HCT116 (cell line): ENCODE results near the gene BIRC6.

ENCODE experiments used
- EZH2 ChIP-seq: fragments of 200-600 bp; sonication (generic); IDR thresholded peaks from 2 replicates; pipeline ENCODE4 v1.6.1; 2017; ENCODE audit warnings: antibody characterized with exemption, mixed run types
- EZH2phosphoT487 ChIP-seq: fragments of 200-600 bp; IDR thresholded peaks from 2 replicates; pipeline ENCODE4 v1.6.1; 2018; ENCODE audit warnings: antibody characterized with exemption, borderline replicate concordance
- JUND ChIP-seq: IDR thresholded peaks from 2 replicates; pipeline ENCODE4 v1.6.1; 2012
- POLR2A ChIP-seq: IDR thresholded peaks from 2 replicates; pipeline ENCODE4 v1.7.0; 2011; ENCODE audit warnings: borderline replicate concordance; ENCODE audit not compliant: insufficient read depth, insufficient read length; ENCODE audit errors: extremely low read depth
- POLR2AphosphoS5 ChIP-seq: IDR thresholded peaks from 2 replicates; pipeline ENCODE4 v1.6.1; 2011; ENCODE audit warnings: mild to moderate bottlenecking, low read depth, low read length, moderate library complexity
- SRF ChIP-seq: IDR thresholded peaks from 2 replicates; pipeline ENCODE4 v1.6.1; 2012; ENCODE audit warnings: low read depth
- ZNF274 ChIP-seq: fragments of 200-500 bp; sonication (Bioruptor generic); IDR thresholded peaks from 2 replicates; pipeline ENCODE4 v1.6.1; 2014; ENCODE audit warnings: mild to moderate bottlenecking, low read depth, low read length, inconsistent platforms
- TF ChIP-seq, protein P1 (sequence below), 3 experiments: fragments of 200-600 bp in 1 of 3; sonication (generic) in 1 of 3; IDR thresholded peaks in 2 of 3; conservative IDR thresholded peaks in 1 of 3; 2 replicates each; pipeline ENCODE4 v1.5.1; 2012 to 2017; ENCODE audit warnings: low read depth in 2 of 3, low read length in 2 of 3, antibody characterized with exemption in 1 of 3, borderline replicate concordance in 1 of 3, control low read depth in 1 of 3, mild to moderate bottlenecking in 1 of 3, mixed read lengths in 1 of 3, mixed run types in 1 of 3, moderate library complexity in 1 of 3; ENCODE audit not compliant: insufficient read depth in 1 of 3
- TF ChIP-seq, protein P2 (sequence below): IDR thresholded peaks from 2 replicates; pipeline ENCODE4 v1.6.1; 2012; ENCODE audit warnings: low read depth
- TF ChIP-seq, protein P3 (sequence below): IDR thresholded peaks from 2 replicates; pipeline ENCODE4 v1.6.1; 2012
- TF ChIP-seq, protein P4 (sequence below): IDR thresholded peaks from 2 replicates; pipeline ENCODE4 v1.6.1; 2012

- TF ChIP-seq ZNF274 (no peak), POLR2A (no peak), POLR2AphosphoS5 (no peak), EZH2phosphoT487 (no peak), SRF (no peak), JUND (no peak), EZH2 (no peak)
- TF ChIP-seq, protein P1, sequence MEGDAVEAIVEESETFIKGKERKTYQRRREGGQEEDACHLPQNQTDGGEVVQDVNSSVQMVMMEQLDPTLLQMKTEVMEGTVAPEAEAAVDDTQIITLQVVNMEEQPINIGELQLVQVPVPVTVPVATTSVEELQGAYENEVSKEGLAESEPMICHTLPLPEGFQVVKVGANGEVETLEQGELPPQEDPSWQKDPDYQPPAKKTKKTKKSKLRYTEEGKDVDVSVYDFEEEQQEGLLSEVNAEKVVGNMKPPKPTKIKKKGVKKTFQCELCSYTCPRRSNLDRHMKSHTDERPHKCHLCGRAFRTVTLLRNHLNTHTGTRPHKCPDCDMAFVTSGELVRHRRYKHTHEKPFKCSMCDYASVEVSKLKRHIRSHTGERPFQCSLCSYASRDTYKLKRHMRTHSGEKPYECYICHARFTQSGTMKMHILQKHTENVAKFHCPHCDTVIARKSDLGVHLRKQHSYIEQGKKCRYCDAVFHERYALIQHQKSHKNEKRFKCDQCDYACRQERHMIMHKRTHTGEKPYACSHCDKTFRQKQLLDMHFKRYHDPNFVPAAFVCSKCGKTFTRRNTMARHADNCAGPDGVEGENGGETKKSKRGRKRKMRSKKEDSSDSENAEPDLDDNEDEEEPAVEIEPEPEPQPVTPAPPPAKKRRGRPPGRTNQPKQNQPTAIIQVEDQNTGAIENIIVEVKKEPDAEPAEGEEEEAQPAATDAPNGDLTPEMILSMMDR (IDR thresholded peaks at IDR 0.05 in 2 of 3, conservative IDR thresholded peaks at IDR 0.05 in 1 of 3; ENCODE audit: borderline replicate concordance in 1 of 3, insufficient read depth in 1 of 3, low read depth in 2 of 3, low read length in 2 of 3) = no peak
- TF ChIP-seq, protein P2, sequence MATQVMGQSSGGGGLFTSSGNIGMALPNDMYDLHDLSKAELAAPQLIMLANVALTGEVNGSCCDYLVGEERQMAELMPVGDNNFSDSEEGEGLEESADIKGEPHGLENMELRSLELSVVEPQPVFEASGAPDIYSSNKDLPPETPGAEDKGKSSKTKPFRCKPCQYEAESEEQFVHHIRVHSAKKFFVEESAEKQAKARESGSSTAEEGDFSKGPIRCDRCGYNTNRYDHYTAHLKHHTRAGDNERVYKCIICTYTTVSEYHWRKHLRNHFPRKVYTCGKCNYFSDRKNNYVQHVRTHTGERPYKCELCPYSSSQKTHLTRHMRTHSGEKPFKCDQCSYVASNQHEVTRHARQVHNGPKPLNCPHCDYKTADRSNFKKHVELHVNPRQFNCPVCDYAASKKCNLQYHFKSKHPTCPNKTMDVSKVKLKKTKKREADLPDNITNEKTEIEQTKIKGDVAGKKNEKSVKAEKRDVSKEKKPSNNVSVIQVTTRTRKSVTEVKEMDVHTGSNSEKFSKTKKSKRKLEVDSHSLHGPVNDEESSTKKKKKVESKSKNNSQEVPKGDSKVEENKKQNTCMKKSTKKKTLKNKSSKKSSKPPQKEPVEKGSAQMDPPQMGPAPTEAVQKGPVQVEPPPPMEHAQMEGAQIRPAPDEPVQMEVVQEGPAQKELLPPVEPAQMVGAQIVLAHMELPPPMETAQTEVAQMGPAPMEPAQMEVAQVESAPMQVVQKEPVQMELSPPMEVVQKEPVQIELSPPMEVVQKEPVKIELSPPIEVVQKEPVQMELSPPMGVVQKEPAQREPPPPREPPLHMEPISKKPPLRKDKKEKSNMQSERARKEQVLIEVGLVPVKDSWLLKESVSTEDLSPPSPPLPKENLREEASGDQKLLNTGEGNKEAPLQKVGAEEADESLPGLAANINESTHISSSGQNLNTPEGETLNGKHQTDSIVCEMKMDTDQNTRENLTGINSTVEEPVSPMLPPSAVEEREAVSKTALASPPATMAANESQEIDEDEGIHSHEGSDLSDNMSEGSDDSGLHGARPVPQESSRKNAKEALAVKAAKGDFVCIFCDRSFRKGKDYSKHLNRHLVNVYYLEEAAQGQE = no peak
- TF ChIP-seq, protein P3, sequence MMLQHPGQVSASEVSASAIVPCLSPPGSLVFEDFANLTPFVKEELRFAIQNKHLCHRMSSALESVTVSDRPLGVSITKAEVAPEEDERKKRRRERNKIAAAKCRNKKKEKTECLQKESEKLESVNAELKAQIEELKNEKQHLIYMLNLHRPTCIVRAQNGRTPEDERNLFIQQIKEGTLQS = no peak
- TF ChIP-seq, protein P4, sequence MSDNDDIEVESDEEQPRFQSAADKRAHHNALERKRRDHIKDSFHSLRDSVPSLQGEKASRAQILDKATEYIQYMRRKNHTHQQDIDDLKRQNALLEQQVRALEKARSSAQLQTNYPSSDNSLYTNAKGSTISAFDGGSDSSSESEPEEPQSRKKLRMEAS = no peak
These were observed 237.8 kb downstream of the BIRC6 start for GRCh38 chr2:32594573-32594972.
